Esophagus (tissue), 2 donors: Measurements from ENCODE around the gene ZC3H7A. TPM values are rescaled to one million over a fixed set of nuclear protein-coding genes. Genes with fewer than 3 reads are reported as not detected.

Experiments used
- H3K27ac ChIP-seq, 2 donors: one replicate each; pipeline ENCODE4 v1.5.1; 2013; ENCODE audit warnings: low read depth in 2 of 2, mild to moderate bottlenecking in 2 of 2, inconsistent platforms in 1 of 2, low read length in 1 of 2, moderate library complexity in 1 of 2
- H3K27me3 ChIP-seq, 2 donors: one replicate each; pipeline ENCODE4 v1.6.1; 2013; ENCODE audit warnings: low read length in 2 of 2, control low read depth in 1 of 2, mild to moderate bottlenecking in 1 of 2; ENCODE audit not compliant: insufficient read depth in 2 of 2, control insufficient read depth in 1 of 2
- H3K36me3 ChIP-seq, 2 donors: one replicate each; pipeline ENCODE4 v1.6.1; 2013; ENCODE audit warnings: low read length in 1 of 2; ENCODE audit not compliant: control insufficient read depth in 2 of 2, insufficient read depth in 2 of 2
- H3K4me1 ChIP-seq, 2 donors: one replicate each; pipeline ENCODE4 v1.6.1; 2013; ENCODE audit warnings: low read length in 1 of 2; ENCODE audit not compliant: control insufficient read depth in 2 of 2, insufficient read depth in 2 of 2
- H3K4me3 ChIP-seq, 2 donors: one replicate each; pipeline ENCODE4 v1.5.1; 2013; ENCODE audit warnings: low read length in 2 of 2, mild to moderate bottlenecking in 2 of 2, low read depth in 1 of 2, moderate library complexity in 1 of 2
- H3K9me3 ChIP-seq, 2 donors: one replicate each; pipeline ENCODE4 v1.6.1; 2013; ENCODE audit warnings: mild to moderate bottlenecking in 2 of 2, low read depth in 1 of 2, low read length in 1 of 2, moderate library complexity in 1 of 2; ENCODE audit not compliant: control insufficient read depth in 2 of 2, insufficient read depth in 1 of 2
- WGBS, 2 donors: extraction: QIAGEN DNeasy Blood & Tissue Kit; methylation state at CpG; one replicate each; pipeline ENCODE4 v1.1.7; 2013; 5-methylcytosine and 5-hydroxymethylcytosine counted together
- polyA plus RNA-seq, 2 donors: library from polyadenylated mRNA; stranded (reverse); fragments of 200-250 nt; gene quantifications; one replicate each; pipeline ENCODE4 v1.2.3, GENCODE V29; 2013
- donor health status: healthy with polysubstance abuse.
- donor health status: Bipolar disorder and iron deficiency.

Gene ZC3H7A
- polyA plus RNA-seq, 2 donors = 11.0 to 14.0 TPM

- no peaks in the 10 kb centered on the region for H3K9me3 ChIP-seq
- no peaks in the 10 kb centered on the region for H3K4me1 ChIP-seq
- H3K36me3 ChIP-seq = peaks cover 0 to 12% of the 10 kb centered on the region in 2 donors
- H3K27me3 ChIP-seq = no peaks in the 10 kb centered on the region
- H3K27ac ChIP-seq = no peak overlapping the region
- no peak overlapping the region for H3K4me3 ChIP-seq
Measured at GRCh38 chr16:11716336-11716735, 80.7 kb downstream of the ZC3H7A start.

GRCh38 chr16:11715246-11715947 lies 81.7 kb downstream of the ZC3H7A start:
- Histone ChIP-seq H3K4me1 (no peaks in the 10 kb centered on the region), H3K27me3 (no peaks in the 10 kb centered on the region), H3K36me3 (peaks cover 0 to 5% of the 10 kb centered on the region in 2 donors), H3K27ac (no peak overlapping the region), H3K9me3 (no peaks in the 10 kb centered on the region), H3K4me3 (no peak overlapping the region)
- WGBS, 2 donors = 65 to 88% methylated on average over 8 of the region's 8 CpGs

- no peaks in the 10 kb centered on the region for H3K27me3 ChIP-seq
- H3K9me3 ChIP-seq = no peaks in the 10 kb centered on the region
- no peak overlapping the region for H3K4me3 ChIP-seq
- peaks cover 4% of the 10 kb centered on the region in 2 donors for H3K36me3 ChIP-seq
- no peaks in the 10 kb centered on the region for H3K4me1 ChIP-seq
- WGBS, 2 donors = 81 to 96% methylated on average over 3 of the region's 3 CpGs
- H3K27ac ChIP-seq = no peak overlapping the region
Measured at GRCh38 chr16:11712122-11712521, 84.9 kb downstream of the ZC3H7A start.

- Histone ChIP-seq H3K4me1 (no peaks in the 10 kb centered on the region), H3K4me3 (no peak overlapping the region), H3K9me3 (no peaks in the 10 kb centered on the region), H3K27ac (no peak overlapping the region), H3K27me3 (no peaks in the 10 kb centered on the region), H3K36me3 (peaks cover 4% of the 10 kb centered on the region in 2 donors)
- 88 to 96% methylated on average over 4 of the region's 4 CpGs for WGBS, 2 donors
Measured at GRCh38 chr16:11711662-11712061, 85.4 kb downstream of the ZC3H7A start.

GRCh38 chr16:11708421-11708820 lies 88.6 kb downstream of the ZC3H7A start:
- Histone ChIP-seq H3K4me3 (no peak overlapping the region), H3K9me3 (no peaks in the 10 kb centered on the region), H3K27me3 (no peaks in the 10 kb centered on the region), H3K27ac (no peak overlapping the region), H3K4me1 (peaks cover 0 to 2% of the 10 kb centered on the region in 2 donors), H3K36me3 (peaks cover 4 to 7% of the 10 kb centered on the region in 2 donors)
- 92 to 93% methylated on average over 1 of the region's 1 CpG for WGBS, 2 donors

- Histone ChIP-seq H3K9me3 (no peaks in the 10 kb centered on the region), H3K27me3 (no peaks in the 10 kb centered on the region), H3K36me3 (peaks cover 4 to 9% of the 10 kb centered on the region in 2 donors), H3K4me3 (no peak overlapping the region), H3K27ac (no peak overlapping the region), H3K4me1 (peaks cover 0 to 2% of the 10 kb centered on the region in 2 donors)
- WGBS, 2 donors = 96% methylated on average over 4 of the region's 4 CpGs
Measured at GRCh38 chr16:11707679-11708197, 89.3 kb downstream of the ZC3H7A start.

- H3K4me1 ChIP-seq = peaks cover 0 to 2% of the 10 kb centered on the region in 2 donors
- H3K4me3 ChIP-seq = no peak overlapping the region
Measured at GRCh38 chr16:11706180-11706742, 90.8 kb downstream of the ZC3H7A start.

GRCh38 chr16:11705311-11706025 lies 91.6 kb downstream of the ZC3H7A start:
- no peak overlapping the region for H3K4me3 ChIP-seq
- WGBS, 2 donors = 57 to 60% methylated on average over 6 of the region's 6 CpGs
- H3K4me1 ChIP-seq = peaks cover 0 to 2% of the 10 kb centered on the region in 2 donors
- H3K27me3 ChIP-seq = no peaks in the 10 kb centered on the region
- peaks cover 4 to 8% of the 10 kb centered on the region in 2 donors for H3K36me3 ChIP-seq
- H3K27ac ChIP-seq = no peak overlapping the region
- no peaks in the 10 kb centered on the region for H3K9me3 ChIP-seq

More at GRCh38 chr16:11706180-11706742, 90.8 kb downstream of the ZC3H7A start:
- Histone ChIP-seq H3K27ac (peak overlapping the region in 1 of 2 donors; percentile 40), H3K9me3 (no peaks in the 10 kb centered on the region), H3K27me3 (no peaks in the 10 kb centered on the region), H3K36me3 (peaks cover 4 to 8% of the 10 kb centered on the region in 2 donors)
- 86 to 87% methylated on average over 5 of the region's 5 CpGs for WGBS, 2 donors
